Duodenal mucosa (tissue), 2 donors: ENCODE data around the gene TRPM2.

Experiments
- H3K27ac ChIP-seq: one replicate; pipeline ENCODE4 v1.7.0; 2013; ENCODE audit warnings: low read depth, low read length
- H3K27me3 ChIP-seq, 2 donors: one replicate each; pipeline ENCODE4 v1.7.0; 2013; ENCODE audit warnings: low read length in 2 of 2, control low read depth in 1 of 2; ENCODE audit not compliant: insufficient read depth in 2 of 2, control insufficient read depth in 1 of 2
- H3K36me3 ChIP-seq, 2 donors: one replicate each; pipeline ENCODE4 v1.7.0; 2013; ENCODE audit warnings: low read length in 2 of 2, control low read depth in 1 of 2; ENCODE audit not compliant: insufficient read depth in 2 of 2, control insufficient read depth in 1 of 2
- H3K4me1 ChIP-seq, 2 donors: one replicate each; pipeline ENCODE4 v1.7.0; 2013; ENCODE audit warnings: low read length in 2 of 2, control low read depth in 1 of 2; ENCODE audit not compliant: insufficient read depth in 2 of 2, control insufficient read depth in 1 of 2
- H3K4me3 ChIP-seq, 2 donors: one replicate each; pipeline ENCODE4 v1.7.0; 2013; ENCODE audit warnings: low read length in 2 of 2, low read depth in 1 of 2
- H3K9ac ChIP-seq, 2 donors: one replicate each; pipeline ENCODE4 v1.7.0; 2013; ENCODE audit warnings: low read length in 2 of 2, low read depth in 1 of 2
- H3K9me3 ChIP-seq, 2 donors: one replicate each; pipeline ENCODE4 v1.7.0; 2013; ENCODE audit warnings: low read length in 2 of 2, control low read depth in 1 of 2; ENCODE audit not compliant: control insufficient read depth in 1 of 2

The TRPM2 gene

DNA sequence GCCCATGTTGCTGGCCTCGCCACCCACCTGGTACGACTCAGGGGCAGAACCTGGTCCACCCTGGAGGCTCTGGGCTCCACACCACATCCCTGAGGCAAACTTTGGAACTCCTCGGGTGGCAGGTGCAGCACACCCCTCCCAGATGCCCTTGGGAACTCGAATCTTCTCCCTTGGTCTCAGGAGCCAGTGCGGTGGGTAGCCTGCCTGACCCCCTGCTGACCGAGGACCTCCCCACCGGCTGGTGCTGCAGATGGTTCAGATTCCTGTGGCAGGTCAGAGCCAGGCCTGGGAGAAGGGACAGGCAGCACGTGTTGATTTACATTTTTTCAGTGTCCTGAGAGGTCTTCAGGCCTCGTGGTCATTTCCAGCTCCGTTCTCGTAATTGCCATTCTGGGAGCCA lies 7.9 kb upstream of the TRPM2 start:
- H3K9ac ChIP-seq, result no peak overlapping the region
- H3K4me3 ChIP-seq, result no peak overlapping the region
- H3K4me1 ChIP-seq, result no peaks in the 10 kb centered on the region
- no peaks in the 10 kb centered on the region for H3K9me3 ChIP-seq
- no peaks in the 10 kb centered on the region for H3K36me3 ChIP-seq
- no peak overlapping the region for H3K27ac ChIP-seq
- peaks cover 12 to 21% of the 10 kb centered on the region in 2 donors for H3K27me3 ChIP-seq

DNA sequence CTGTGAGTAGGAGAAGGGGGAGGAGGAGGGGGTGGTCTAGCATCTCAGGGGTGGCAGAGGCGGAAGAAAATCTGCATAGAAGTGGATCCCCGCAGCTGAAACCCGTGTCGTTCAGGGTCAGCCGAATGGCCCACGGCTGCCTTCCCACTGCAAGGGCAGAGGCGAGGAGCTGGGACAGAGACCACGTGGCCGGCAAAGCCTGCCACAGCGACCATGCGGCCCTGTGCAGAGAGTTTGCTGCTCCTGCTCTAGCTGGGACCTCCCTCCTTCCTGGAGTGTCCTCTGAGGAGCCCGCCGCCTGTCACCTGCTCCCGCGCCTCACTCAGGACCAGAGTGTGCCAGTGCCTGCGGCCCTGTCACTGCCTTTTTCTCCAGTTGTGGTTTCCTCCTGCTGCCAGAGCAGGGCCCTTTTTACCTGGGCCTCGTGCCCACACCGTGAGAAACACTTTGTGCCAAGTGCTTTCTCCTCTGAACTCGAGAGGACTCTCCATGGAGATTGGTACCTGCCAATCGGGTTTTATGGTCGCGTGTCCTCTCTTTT lies 5.4 kb upstream of the TRPM2 start:
- Histone ChIP-seq H3K4me1 (peaks cover 0 to 18% of the 10 kb centered on the region in 2 donors), H3K4me3 (no peak overlapping the region), H3K27me3 (peaks cover 21 to 25% of the 10 kb centered on the region in 2 donors), H3K27ac (no peak overlapping the region), H3K9ac (no peak overlapping the region), H3K9me3 (no peaks in the 10 kb centered on the region), H3K36me3 (no peaks in the 10 kb centered on the region)

DNA sequence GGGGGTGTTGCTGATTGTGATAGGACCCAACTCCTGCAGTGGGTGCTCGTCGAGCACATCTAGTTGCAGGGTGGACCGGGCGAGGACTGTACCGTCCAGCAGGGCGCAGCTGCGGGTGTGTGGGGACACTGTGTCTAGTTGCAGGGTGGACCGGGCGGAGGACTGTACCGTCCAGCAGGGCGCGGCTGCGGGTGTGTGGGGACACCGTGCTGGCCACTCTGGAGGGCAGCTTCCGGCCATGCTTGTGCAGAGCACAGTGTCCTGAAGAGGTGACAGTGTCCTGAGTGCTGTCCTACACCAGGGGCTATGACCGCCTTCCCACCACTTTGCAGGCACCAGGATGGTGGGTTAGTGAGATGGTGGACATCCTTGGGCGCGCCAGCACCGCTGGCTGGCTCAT lies 4.6 kb upstream of the TRPM2 start:
- Histone ChIP-seq H3K4me3 (no peak overlapping the region), H3K9ac (no peak overlapping the region), H3K9me3 (no peaks in the 10 kb centered on the region), H3K27ac (no peak overlapping the region), H3K4me1 (peaks cover 0 to 22% of the 10 kb centered on the region in 2 donors), H3K36me3 (no peaks in the 10 kb centered on the region), H3K27me3 (peaks cover 21 to 25% of the 10 kb centered on the region in 2 donors)

DNA sequence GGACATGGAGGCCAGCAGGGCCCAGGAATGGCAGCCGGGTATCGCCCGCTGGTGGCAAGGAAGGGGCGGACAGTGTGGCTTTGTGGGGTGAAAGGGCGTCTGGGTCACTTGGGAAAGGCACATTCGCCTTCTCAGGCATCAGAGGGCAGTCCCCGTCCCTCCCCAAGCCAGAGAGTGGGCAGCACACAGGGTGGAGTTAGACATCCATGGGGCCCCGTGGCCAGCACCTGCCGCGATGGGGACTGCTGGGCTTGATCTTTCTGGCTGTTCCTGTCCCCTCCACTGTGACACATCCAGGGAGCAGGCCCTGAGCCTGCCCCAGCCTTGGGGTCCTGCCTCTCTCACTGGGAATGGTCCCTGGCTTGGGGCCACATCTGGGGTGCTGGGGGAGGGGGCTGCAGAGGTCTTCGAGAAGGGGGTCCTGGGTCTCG lies 4.0 kb upstream of the TRPM2 start:
- Histone ChIP-seq H3K27ac (no peak overlapping the region), H3K4me1 (peaks cover 0 to 23% of the 10 kb centered on the region in 2 donors), H3K4me3 (no peak overlapping the region), H3K36me3 (no peaks in the 10 kb centered on the region), H3K27me3 (peaks cover 21 to 25% of the 10 kb centered on the region in 2 donors), H3K9me3 (no peaks in the 10 kb centered on the region), H3K9ac (no peak overlapping the region)

- H3K9me3 ChIP-seq, result no peaks in the 10 kb centered on the region
- H3K36me3 ChIP-seq, result no peaks in the 10 kb centered on the region
- peaks cover 0 to 27% of the 10 kb centered on the region in 2 donors for H3K4me1 ChIP-seq
- no peak overlapping the region for H3K9ac ChIP-seq
- no peak overlapping the region for H3K27ac ChIP-seq
- H3K27me3 ChIP-seq, result peaks cover 21 to 25% of the 10 kb centered on the region in 2 donors
- no peak overlapping the region for H3K4me3 ChIP-seq
Measured at GRCh38 chr21:44349847-44350772, 3.3 kb upstream of the TRPM2 start.

GRCh38 chr21:44350773-44351481 lies 2.5 kb upstream of the TRPM2 start:
- H3K27ac ChIP-seq, result no peak overlapping the region
- H3K4me3 ChIP-seq, result no peak overlapping the region
- H3K4me1 ChIP-seq, result peaks cover 0 to 27% of the 10 kb centered on the region in 2 donors
- H3K9ac ChIP-seq, result no peak overlapping the region
- no peaks in the 10 kb centered on the region for H3K36me3 ChIP-seq
- H3K27me3 ChIP-seq, result peaks cover 21 to 25% of the 10 kb centered on the region in 2 donors
- no peaks in the 10 kb centered on the region for H3K9me3 ChIP-seq

- Histone ChIP-seq H3K4me1 (peaks cover 0 to 27% of the 10 kb centered on the region in 2 donors), H3K27me3 (peaks cover 21 to 25% of the 10 kb centered on the region in 2 donors), H3K4me3 (no peak overlapping the region), H3K9me3 (no peaks in the 10 kb centered on the region), H3K27ac (no peak overlapping the region), H3K9ac (no peak overlapping the region), H3K36me3 (no peaks in the 10 kb centered on the region)
Measured at GRCh38 chr21:44351535-44352252, 1.7 kb upstream of the TRPM2 start.

DNA sequence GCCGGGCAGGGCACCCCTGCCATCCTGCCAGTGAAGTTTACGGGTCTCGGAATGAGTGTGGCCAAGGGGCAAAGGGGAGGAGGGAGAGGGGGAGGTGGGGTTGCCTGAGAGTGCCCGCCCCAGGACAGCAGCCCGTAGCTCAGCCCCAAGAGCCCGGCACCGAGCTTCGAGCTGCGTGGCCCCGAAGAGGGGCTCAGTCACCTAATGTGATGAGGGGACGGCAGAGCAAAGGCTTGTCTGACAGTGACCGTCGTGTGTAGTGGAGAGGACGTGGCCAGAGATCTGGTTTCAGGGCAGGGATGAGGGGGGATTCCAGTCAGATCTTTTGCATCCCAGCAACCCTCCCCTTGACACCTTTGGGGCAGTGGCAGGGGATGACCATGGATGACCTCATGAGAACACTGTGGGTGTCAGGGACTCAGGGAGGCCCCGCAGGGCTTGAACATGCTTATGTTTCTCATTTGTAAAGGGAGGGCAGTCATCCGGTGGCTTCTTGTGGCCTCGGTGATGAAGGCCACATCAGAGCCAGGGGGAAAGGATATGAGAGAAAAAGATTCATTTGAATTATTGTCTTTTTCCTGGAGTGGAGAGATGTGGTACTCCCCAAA lies 1.1 kb upstream of the TRPM2 start:
- H3K9ac ChIP-seq, result no peak overlapping the region
- H3K36me3 ChIP-seq, result no peaks in the 10 kb centered on the region
- H3K27me3 ChIP-seq, result peaks cover 21 to 25% of the 10 kb centered on the region in 2 donors
- H3K4me3 ChIP-seq, result no peak overlapping the region
- no peak overlapping the region for H3K27ac ChIP-seq
- no peaks in the 10 kb centered on the region for H3K9me3 ChIP-seq
- H3K4me1 ChIP-seq, result peaks cover 0 to 27% of the 10 kb centered on the region in 2 donors

GRCh38 chr21:44354001-44354405 lies 582 bp downstream of the TRPM2 start:
- Histone ChIP-seq H3K27ac (no peak overlapping the region), H3K4me3 (peak overlapping the region; percentile 44 to 55), H3K9ac (peak overlapping the region in 1 of 2 donors; percentile 6)

More at GRCh38 chr21:44354001-44354405, 582 bp downstream of the TRPM2 start:
- Histone ChIP-seq H3K9me3 (no peaks in the 10 kb centered on the region), H3K4me1 (peaks cover 0 to 27% of the 10 kb centered on the region in 2 donors), H3K27me3 (peaks cover 8 to 20% of the 10 kb centered on the region in 2 donors), H3K36me3 (no peaks in the 10 kb centered on the region)
